GM19395 (cell line): Measurements from ENCODE around the gene IGFL3.
"Not testable (repeated sequence)": the region's sequence is repeated elsewhere in the genome, so short reads cannot be mapped to it uniquely, and the experiment has no call there.

Source experiments
- ATAC-seq: cut with Tn5 transposase; IDR thresholded peaks from one replicate; pipeline ENCODE4 v1.9.1; 2021; ENCODE audit warnings: mild to moderate bottlenecking, moderate library complexity; ENCODE audit not compliant: unreplicated experiment

Gene IGFL3

GRCh38 chr19:46078573-46079332 is 45.7 kb downstream of the IGFL3 start:
- not testable (repeated sequence) for ATAC-seq

GRCh38 chr19:46077815-46078167 is 46.7 kb downstream of the IGFL3 start:
- ATAC-seq, result no peak

GRCh38 chr19:46076951-46077814 is 47.3 kb downstream of the IGFL3 start:
- no peak for ATAC-seq

- ATAC-seq, result no peak
Measured at GRCh38 chr19:46076031-46076880, 48.2 kb downstream of the IGFL3 start.

- no peak for ATAC-seq
Measured at GRCh38 chr19:46073268-46073922, 51.1 kb downstream of the IGFL3 start.
